ENCODE measurements around the gene PTPRD.

The PTPRD gene

GRCh38 chr9:9749591-9749990, 863.2 kb downstream of the PTPRD start:
- POLR2A ChIA-PET, result no interaction called here
- no peak overlapping the region for H3K4me3 ChIP-seq (ENCODE audit: low read depth, low read length)
- CTCF ChIA-PET, result no interaction called here
- DNase-seq (ENCODE audit: low read depth, low spot score), result no peak
- no peak for TF ChIP-seq CTCF (IDR thresholded peaks at IDR 0.05; ENCODE audit: insufficient read depth, low read length, missing control alignments)

GRCh38 chr9:9747787-9748186, 865.0 kb downstream of the PTPRD start:
- POLR2A ChIA-PET, result no interaction called here
- CTCF ChIA-PET, result no interaction called here
- DNase-seq (ENCODE audit: low read depth, low spot score), result no peak
- no peak overlapping the region for H3K4me3 ChIP-seq (ENCODE audit: low read depth, low read length)
- no peak for TF ChIP-seq CTCF (IDR thresholded peaks at IDR 0.05; ENCODE audit: insufficient read depth, low read length, missing control alignments)

- TF ChIP-seq CTCF (IDR thresholded peaks at IDR 0.05; ENCODE audit: insufficient read depth, low read length, missing control alignments), result no peak
- CTCF ChIA-PET, result no interaction called here
- H3K4me3 ChIP-seq (ENCODE audit: low read depth, low read length), result no peak overlapping the region
- POLR2A ChIA-PET, result no interaction called here
- DNase-seq (ENCODE audit: low read depth, low spot score), result no peak
Measured at GRCh38 chr9:9746826-9747225, 866.0 kb downstream of the PTPRD start.

GRCh38 chr9:9743822-9744221, 869.0 kb downstream of the PTPRD start:
- POLR2A ChIA-PET, result no interaction called here
- DNase-seq (ENCODE audit: low read depth, low spot score), result no peak
- H3K4me3 ChIP-seq (ENCODE audit: low read depth, low read length), result no peak overlapping the region
- TF ChIP-seq CTCF (IDR thresholded peaks at IDR 0.05; ENCODE audit: insufficient read depth, low read length, missing control alignments), result no peak
- CTCF ChIA-PET, result no interaction called here

- POLR2A ChIA-PET, result no interaction called here
- DNase-seq (ENCODE audit: low read depth, low spot score), result no peak
- CTCF ChIA-PET, result no interaction called here
- TF ChIP-seq CTCF (IDR thresholded peaks at IDR 0.05; ENCODE audit: insufficient read depth, low read length, missing control alignments), result no peak
- no peak overlapping the region for H3K4me3 ChIP-seq (ENCODE audit: low read depth, low read length)
Measured at GRCh38 chr9:9730174-9730573, 882.6 kb downstream of the PTPRD start.

GRCh38 chr9:9729082-9729481, 883.7 kb downstream of the PTPRD start:
- no peak for TF ChIP-seq CTCF (IDR thresholded peaks at IDR 0.05; ENCODE audit: insufficient read depth, low read length, missing control alignments)
- DNase-seq (ENCODE audit: low read depth, low spot score), result no peak
- CTCF ChIA-PET, result no interaction called here
- POLR2A ChIA-PET, result no interaction called here
- H3K4me3 ChIP-seq (ENCODE audit: low read depth, low read length), result no peak overlapping the region

Measured in AG04449 (cell line).